Activated B cell treated with CpG ODN at 0.5 μM for 24 hours (primary cell): ENCODE measurements around the gene ZBTB37. TPM values are rescaled to one million over a fixed set of nuclear protein-coding genes. Genes with fewer than 3 reads are reported as not detected.
"Not testable (repeated sequence)": the region's sequence is repeated elsewhere in the genome, so short reads cannot be mapped to it uniquely, and the experiment has no call there.

Experiments used
- ATAC-seq: fragments of 200-7000 bp; cut with Tn5 transposase; one replicate; pipeline ENCODE4 v1.10.0; 2021; ENCODE audit warnings: low read depth, mild to moderate bottlenecking, moderate library complexity
- CTCF ChIA-PET: fragments of 350-600 bp; sonication (Branson Sonifier 250); formaldehyde crosslinking; loops from one replicate; lab custom pipeline; 2021; ENCODE audit warnings: antibody characterized with exemption; lab: Charles Lee
- POLR2A ChIA-PET: fragments of 350-600 bp; sonication (Branson Sonifier 250); formaldehyde crosslinking; loops from one replicate; lab custom pipeline; 2021; ENCODE audit warnings: antibody characterized with exemption; lab: Charles Lee
- DNase-seq: peaks from one replicate; pipeline ENCODE4 v3.0.0; 2022
- H3K27ac Mint-ChIP-seq: one replicate; pipeline ENCODE4 v1.8.0; 2020; ENCODE audit warnings: mixed read lengths
- H3K27me3 Mint-ChIP-seq: one replicate; pipeline ENCODE4 v1.8.0; 2021; ENCODE audit warnings: mixed read lengths
- H3K36me3 Mint-ChIP-seq: one replicate; pipeline ENCODE4 v1.8.0; 2021; ENCODE audit warnings: low read depth, mixed read lengths
- H3K4me1 Mint-ChIP-seq: one replicate; pipeline ENCODE4 v1.8.0; 2021; ENCODE audit warnings: mixed read lengths
- H3K4me3 Mint-ChIP-seq: one replicate; pipeline ENCODE4 v1.8.0; 2020; ENCODE audit warnings: mild to moderate bottlenecking, mixed read lengths
- H3K9me3 Mint-ChIP-seq: one replicate; pipeline ENCODE4 v1.8.0; 2020; ENCODE audit warnings: mixed read lengths
- CTCF ChIP-seq: fragments of 200-600 bp; IDR thresholded peaks from one replicate; pipeline ENCODE4 v1.8.0; 2022; ENCODE audit warnings: antibody characterized with exemption, mild to moderate bottlenecking
- intact Hi-C: fragments of 100-400 bp; cut with micrococcal nuclease; formaldehyde crosslinking; loops from one replicate; pipeline ENCODE4 v1.15.1; 2024
- total RNA-seq: library from RNA; stranded (reverse); gene quantifications from 2 replicates; pipeline ENCODE4 v1.2.3, GENCODE V29; 2022

Gene ZBTB37
- total RNA-seq, 1 donor from 2014 or later, result 24.6 TPM

- no peak for TF ChIP-seq CTCF
- no peaks in the 10 kb centered on the region for H3K4me1 Mint-ChIP-seq
- H3K9me3 Mint-ChIP-seq, result no peaks in the 10 kb centered on the region
- H3K27me3 Mint-ChIP-seq, result no peaks in the 10 kb centered on the region
- peaks cover 76% of the 10 kb centered on the region for H3K36me3 Mint-ChIP-seq
- DNase-seq (no peak), ATAC-seq (no peak)
- ChIA-PET CTCF (no interaction called here), POLR2A (interaction anchor here (1.4 kb wide), 1 partner anchor 10 kb away, joined by 5 read pairs; no protein-coding TSS in a partner anchor)
- H3K27ac Mint-ChIP-seq, result no peak overlapping the region
- intact Hi-C loops, result no loop called here
- no peak overlapping the region for H3K4me3 Mint-ChIP-seq
These were observed 12.2 kb upstream of the ZBTB37 start for GRCh38 chr1:173856014-173856413.

GRCh38 chr1:173856903-173857302, 11.3 kb upstream of the ZBTB37 start:
- DNase-seq, result no peak
- ChIA-PET POLR2A (interaction anchor here (1.1 to 1.4 kb wide), 2 partner anchors 9 to 11 kb away, joined by 3 to 5 read pairs; partner anchors contain the start of genes GAS5 and ZBTB37), CTCF (no interaction called here)
- ATAC-seq, result no peak
- no peak for TF ChIP-seq CTCF
- Mint-ChIP-seq H3K36me3 (peaks cover 72% of the 10 kb centered on the region), H3K27ac (no peak overlapping the region), H3K9me3 (no peaks in the 10 kb centered on the region), H3K4me3 (no peak overlapping the region), H3K27me3 (no peaks in the 10 kb centered on the region), H3K4me1 (peaks cover under 1% of the 10 kb centered on the region)
- intact Hi-C loops, result no loop called here

- no peaks in the 10 kb centered on the region for H3K27me3 Mint-ChIP-seq
- H3K4me3 Mint-ChIP-seq, result no peak overlapping the region
- ChIA-PET CTCF (no interaction called here), POLR2A (interaction anchor here (0.8 to 1.4 kb wide), 3 partner anchors 8 to 11 kb away, joined by 3 to 5 read pairs (median 3); partner anchors contain the start of genes GAS5 and ZBTB37)
- H3K4me1 Mint-ChIP-seq, result peaks cover 4% of the 10 kb centered on the region
- peaks cover 72% of the 10 kb centered on the region for H3K36me3 Mint-ChIP-seq
- no peaks in the 10 kb centered on the region for H3K9me3 Mint-ChIP-seq
- intact Hi-C loops, result no loop called here
- ATAC-seq (no peak), DNase-seq (no peak)
- TF ChIP-seq CTCF, result no peak
- no peak overlapping the region for H3K27ac Mint-ChIP-seq
These were observed 10.7 kb upstream of the ZBTB37 start for GRCh38 chr1:173857363-173857917.

- H3K36me3 Mint-ChIP-seq, result peaks cover 73% of the 10 kb centered on the region
- H3K4me3 Mint-ChIP-seq, ATAC-seq, H3K9me3 Mint-ChIP-seq, H3K27ac Mint-ChIP-seq, intact Hi-C loops, H3K27me3 Mint-ChIP-seq, CTCF ChIA-PET, DNase-seq: not testable (repeated sequence)
- POLR2A ChIA-PET, result interaction anchor here (1.3 to 2.0 kb wide), 2 partner anchors 8 to 9 kb away, joined by 3 to 13 read pairs; partner anchors contain the start of gene ZBTB37
- H3K4me1 Mint-ChIP-seq, result peaks cover 20% of the 10 kb centered on the region
These were observed 8.6 kb upstream of the ZBTB37 start for GRCh38 chr1:173859547-173859946.

GRCh38 chr1:173860065-173860464, 8.1 kb upstream of the ZBTB37 start:
- H3K36me3 Mint-ChIP-seq, result peaks cover 73% of the 10 kb centered on the region
- ATAC-seq (no peak), DNase-seq (no peak)
- CTCF ChIA-PET, result no interaction called here
- no peak overlapping the region for H3K4me3 Mint-ChIP-seq
- TF ChIP-seq CTCF, result no peak
- no peaks in the 10 kb centered on the region for H3K27me3 Mint-ChIP-seq
- POLR2A ChIA-PET, result interaction anchor here (1.1 to 2.0 kb wide), 3 partner anchors 9 to 74 kb away, joined by 3 to 13 read pairs (median 4); partner anchors contain the start of gene ZBTB37
- H3K4me1 Mint-ChIP-seq, result peaks cover 26% of the 10 kb centered on the region
- intact Hi-C loops, result loop anchor here (10.0 kb wide), 1 partner anchor 885 kb away; no protein-coding TSS in a partner anchor
- no peak overlapping the region for H3K27ac Mint-ChIP-seq
- no peaks in the 10 kb centered on the region for H3K9me3 Mint-ChIP-seq
